B cell (primary cell): Measurements from ENCODE around the gene ANKRD33B.

Source experiments
- CTCF ChIP-seq: fragments of 200-600 bp; IDR thresholded peaks from one replicate; pipeline ENCODE4 v1.8.0; 2022; ENCODE audit warnings: antibody characterized with exemption, mild to moderate bottlenecking
- EZH2 ChIP-seq: IDR thresholded peaks from 2 replicates; pipeline ENCODE4 v1.6.1; 2012; ENCODE audit warnings: borderline replicate concordance, low read depth, mild to moderate bottlenecking, moderate library complexity, low read length; ENCODE audit not compliant: insufficient read depth, poor library complexity, severe bottlenecking

GRCh38 chr5:10576121-10576789 is 12.4 kb downstream of the ANKRD33B start:
- TF ChIP-seq CTCF: no peak
- no peak for TF ChIP-seq EZH2
